K562 (cell line): Measurements from ENCODE around the gene FEV. TPM values are rescaled to one million over a fixed set of nuclear protein-coding genes. Genes with fewer than 3 reads are reported as not detected.

Source experiments
- JUND ChIP-seq, 2 experiments: IDR thresholded peaks; 2 replicates in 1 of 2; 3 replicates in 1 of 2; pipeline ENCODE4 v1.6.1; 2011; ENCODE audit warnings: borderline replicate concordance in 2 of 2, low read depth in 2 of 2, low read length in 2 of 2, improper control_type of control experiment in 1 of 2, missing biosample characterization in 1 of 2, missing genetic modification characterization in 1 of 2, missing genetic modification reagents in 1 of 2
- MYC ChIP-seq, 2 experiments: fragments of 250-450 bp in 1 of 2; sonication (Bioruptor Pico) in 1 of 2; IDR thresholded peaks; 2 replicates each; pipeline versions ENCODE4 v1.5.1 to v1.6.1; 2012 to 2021; ENCODE audit warnings: low read depth in 2 of 2, borderline replicate concordance in 1 of 2, improper control_type of control experiment in 1 of 2, low read length in 1 of 2, mild to moderate bottlenecking in 1 of 2, moderate library complexity in 1 of 2
- RAD21 ChIP-seq, 2 experiments: fragments of 250-450 bp in 1 of 2; fragments of 450-650 bp in 1 of 2; sonication (Bioruptor Pico) in 1 of 2; formaldehyde crosslinking in 1 of 2; IDR thresholded peaks in 1 of 2; conservative IDR thresholded peaks in 1 of 2; 2 replicates each; pipeline versions ENCODE4 v1.4.0 to v1.8.0; 2020 to 2022; ENCODE audit warnings: mild to moderate bottlenecking in 2 of 2, moderate library complexity in 1 of 2
- ZC3H4 ChIP-seq: sonication (generic); formaldehyde crosslinking; IDR thresholded peaks from 2 replicates; pipeline ENCODE4 v1.9.0; 2021; ENCODE audit warnings: missing genetic modification reagents, borderline replicate concordance
- ZNF263 ChIP-seq: sonication (generic); formaldehyde crosslinking; IDR thresholded peaks from 2 replicates; pipeline ENCODE4 v1.8.0; 2022; ENCODE audit warnings: mild to moderate bottlenecking, missing genetic modification reagents, borderline replicate concordance
- polyA plus RNA-seq, 8 experiments: library from polyadenylated mRNA; depleted of rRNA in 4 of 8; stranded (reverse) in 5 of 8; unstranded in 3 of 8; fragments of >200 nt; fragmentation: Nextera tagmentation in 2 of 8; fragmentation: Illumina TruSeq in 1 of 8; extraction: Ambion mirVana in 2 of 8; extraction: Trizol in 1 of 8; gene quantifications; 2 replicates each; pipeline versions ENCODE4 v1.2.1 to v1.2.3, GENCODE V29; 2011 to 2014; ENCODE audit warnings: inconsistent platforms in 1 of 8, missing spikeins in 1 of 8
- total RNA-seq, 7 experiments: library from RNA; depleted of rRNA in 6 of 7; stranded (reverse); fragments of >200 nt in 6 of 7; fragmentation: Illumina TruSeq in 2 of 7; extraction: Trizol in 2 of 7; gene quantifications; 2 replicates each; pipeline versions ENCODE4 v1.2.1 to v1.2.3, GENCODE V29; 2011 to 2021; ENCODE audit warnings: low replicate concordance in 1 of 7
- TF ChIP-seq, protein P1 (sequence below): fragments of 450-650 bp; IDR thresholded peaks from 2 replicates; pipeline ENCODE4 v1.6.1; 2017; ENCODE audit warnings: antibody characterized with exemption
- TF ChIP-seq, protein P2 (sequence below): fragments of 450-650 bp; IDR thresholded peaks from 2 replicates; pipeline ENCODE4 v1.6.1; 2016
- TF ChIP-seq, protein P3 (sequence below): sonication (generic); formaldehyde crosslinking; IDR thresholded peaks from 2 replicates; pipeline ENCODE4 v1.4.0; 2020; ENCODE audit warnings: mild to moderate bottlenecking, missing genetic modification reagents
- TF ChIP-seq, protein P4 (sequence below): sonication (generic); formaldehyde crosslinking; IDR thresholded peaks from 2 replicates; pipeline ENCODE4 v1.8.0; 2022; ENCODE audit warnings: mild to moderate bottlenecking, missing genetic modification reagents

The FEV gene
- total and polyA plus RNA-seq, 9 of the 15 experiments (the other 6 are each of a cell fraction or from before 2014, with no cell fraction given) = 0.08 to 1.6 (median 0.62) TPM; not detected in 1

DNA sequence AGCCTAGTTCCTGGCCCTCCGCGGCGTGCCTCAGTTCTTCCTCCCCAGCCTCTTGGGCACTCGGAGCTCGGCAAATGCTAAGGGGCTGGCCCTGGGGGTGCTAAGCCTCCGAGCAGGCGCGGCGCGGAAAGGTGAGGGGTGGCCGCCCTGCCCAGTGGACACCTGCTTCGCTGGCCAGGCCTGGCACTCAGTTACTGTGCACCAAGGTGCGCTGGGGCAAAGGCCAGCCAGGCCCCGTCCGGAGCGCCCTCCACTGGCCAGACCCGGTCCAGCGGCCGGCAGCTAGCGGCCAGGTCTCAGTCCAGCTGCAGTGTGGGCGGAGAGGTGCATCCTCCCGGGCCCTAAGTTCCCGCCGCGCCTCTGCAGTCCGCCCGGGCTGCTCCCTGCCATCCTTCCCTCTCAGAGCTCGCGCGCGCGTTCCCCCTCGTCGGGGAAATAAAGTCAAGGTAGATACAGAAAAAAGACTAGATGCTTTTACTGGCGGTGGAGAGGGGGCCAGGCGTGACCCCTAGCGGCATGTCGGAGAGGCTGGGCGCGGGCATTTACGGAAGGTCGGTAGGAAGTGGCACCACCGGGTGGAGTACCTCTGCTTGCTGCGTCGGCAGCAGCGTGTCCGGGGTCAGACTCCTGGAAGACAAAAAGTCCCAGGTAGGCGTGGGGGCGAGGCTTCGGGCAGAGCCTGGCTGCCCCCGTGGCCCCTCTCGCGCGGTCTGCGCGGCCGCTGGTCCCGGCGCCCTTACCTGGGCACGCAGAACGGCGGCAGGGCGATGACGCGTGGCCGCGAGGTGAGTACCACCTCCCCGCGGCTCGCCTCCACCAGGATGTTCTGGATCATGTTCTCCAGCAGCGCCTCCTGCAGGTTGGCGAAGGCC is 17.6 kb upstream of the FEV start (continued):
- TF ChIP-seq, protein P1, sequence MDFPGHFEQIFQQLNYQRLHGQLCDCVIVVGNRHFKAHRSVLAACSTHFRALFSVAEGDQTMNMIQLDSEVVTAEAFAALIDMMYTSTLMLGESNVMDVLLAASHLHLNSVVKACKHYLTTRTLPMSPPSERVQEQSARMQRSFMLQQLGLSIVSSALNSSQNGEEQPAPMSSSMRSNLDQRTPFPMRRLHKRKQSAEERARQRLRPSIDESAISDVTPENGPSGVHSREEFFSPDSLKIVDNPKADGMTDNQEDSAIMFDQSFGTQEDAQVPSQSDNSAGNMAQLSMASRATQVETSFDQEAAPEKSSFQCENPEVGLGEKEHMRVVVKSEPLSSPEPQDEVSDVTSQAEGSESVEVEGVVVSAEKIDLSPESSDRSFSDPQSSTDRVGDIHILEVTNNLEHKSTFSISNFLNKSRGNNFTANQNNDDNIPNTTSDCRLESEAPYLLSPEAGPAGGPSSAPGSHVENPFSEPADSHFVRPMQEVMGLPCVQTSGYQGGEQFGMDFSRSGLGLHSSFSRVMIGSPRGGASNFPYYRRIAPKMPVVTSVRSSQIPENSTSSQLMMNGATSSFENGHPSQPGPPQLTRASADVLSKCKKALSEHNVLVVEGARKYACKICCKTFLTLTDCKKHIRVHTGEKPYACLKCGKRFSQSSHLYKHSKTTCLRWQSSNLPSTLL = no peak
- TF ChIP-seq ZNF263 (CRISPR knock-in tag) (no peak), RAD21 (CRISPR knock-in tag; conservative IDR thresholded peaks at IDR 0.05 in 1 of 2, IDR thresholded peaks at IDR 0.05 in 1 of 2) (peak; percentile 21 to 54; a peak in 1 of 4 replicates), JUND (IDR thresholded peaks at IDR 0.05; ENCODE audit: borderline replicate concordance, low read depth, low read length) (0 out of 2 replicates have a peak, but pooled peaks have one; percentile 22), JUND (tag; IDR thresholded peaks at IDR 0.05; ENCODE audit: borderline replicate concordance, low read depth, low read length) (no peak), MYC (IDR thresholded peaks at IDR 0.05; ENCODE audit: low read depth, low read length) (peak; percentile 15; the same call in 1 of the 2 replicates), MYC (CRISPR knock-in tag; IDR thresholded peaks at IDR 0.05; ENCODE audit: borderline replicate concordance, low read depth) (no peak), ZC3H4 (CRISPR knock-in tag) (no peak)
- TF ChIP-seq, protein P2, sequence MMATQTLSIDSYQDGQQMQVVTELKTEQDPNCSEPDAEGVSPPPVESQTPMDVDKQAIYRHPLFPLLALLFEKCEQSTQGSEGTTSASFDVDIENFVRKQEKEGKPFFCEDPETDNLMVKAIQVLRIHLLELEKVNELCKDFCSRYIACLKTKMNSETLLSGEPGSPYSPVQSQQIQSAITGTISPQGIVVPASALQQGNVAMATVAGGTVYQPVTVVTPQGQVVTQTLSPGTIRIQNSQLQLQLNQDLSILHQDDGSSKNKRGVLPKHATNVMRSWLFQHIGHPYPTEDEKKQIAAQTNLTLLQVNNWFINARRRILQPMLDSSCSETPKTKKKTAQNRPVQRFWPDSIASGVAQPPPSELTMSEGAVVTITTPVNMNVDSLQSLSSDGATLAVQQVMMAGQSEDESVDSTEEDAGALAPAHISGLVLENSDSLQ = no peak
- TF ChIP-seq, protein P3, sequence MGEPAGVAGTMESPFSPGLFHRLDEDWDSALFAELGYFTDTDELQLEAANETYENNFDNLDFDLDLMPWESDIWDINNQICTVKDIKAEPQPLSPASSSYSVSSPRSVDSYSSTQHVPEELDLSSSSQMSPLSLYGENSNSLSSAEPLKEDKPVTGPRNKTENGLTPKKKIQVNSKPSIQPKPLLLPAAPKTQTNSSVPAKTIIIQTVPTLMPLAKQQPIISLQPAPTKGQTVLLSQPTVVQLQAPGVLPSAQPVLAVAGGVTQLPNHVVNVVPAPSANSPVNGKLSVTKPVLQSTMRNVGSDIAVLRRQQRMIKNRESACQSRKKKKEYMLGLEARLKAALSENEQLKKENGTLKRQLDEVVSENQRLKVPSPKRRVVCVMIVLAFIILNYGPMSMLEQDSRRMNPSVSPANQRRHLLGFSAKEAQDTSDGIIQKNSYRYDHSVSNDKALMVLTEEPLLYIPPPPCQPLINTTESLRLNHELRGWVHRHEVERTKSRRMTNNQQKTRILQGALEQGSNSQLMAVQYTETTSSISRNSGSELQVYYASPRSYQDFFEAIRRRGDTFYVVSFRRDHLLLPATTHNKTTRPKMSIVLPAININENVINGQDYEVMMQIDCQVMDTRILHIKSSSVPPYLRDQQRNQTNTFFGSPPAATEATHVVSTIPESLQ = no peak
- TF ChIP-seq, protein P4, sequence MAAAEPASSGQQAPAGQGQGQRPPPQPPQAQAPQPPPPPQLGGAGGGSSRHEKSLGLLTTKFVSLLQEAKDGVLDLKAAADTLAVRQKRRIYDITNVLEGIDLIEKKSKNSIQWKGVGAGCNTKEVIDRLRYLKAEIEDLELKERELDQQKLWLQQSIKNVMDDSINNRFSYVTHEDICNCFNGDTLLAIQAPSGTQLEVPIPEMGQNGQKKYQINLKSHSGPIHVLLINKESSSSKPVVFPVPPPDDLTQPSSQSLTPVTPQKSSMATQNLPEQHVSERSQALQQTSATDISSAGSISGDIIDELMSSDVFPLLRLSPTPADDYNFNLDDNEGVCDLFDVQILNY = no peak
